Parietal lobe (tissue), 1 donor: ENCODE data around the gene STN1. TPM values are rescaled to one million over a fixed set of nuclear protein-coding genes. Genes with fewer than 3 reads are reported as not detected.

Experiments used
- total RNA-seq: library from RNA; depleted of rRNA; stranded (reverse); fragments of >200 nt; gene quantifications from one replicate; pipeline ENCODE4 v1.2.3, GENCODE V29; 2014

The STN1 gene
- total RNA-seq = 5.0 TPM

GRCh38 chr10:103918053-103918846 is at the start of gene STN1:
Gene STN1 (minus strand): TSS chr10:103918184. CDS start chr10:103917594, 590 bp downstream.

DNA sequence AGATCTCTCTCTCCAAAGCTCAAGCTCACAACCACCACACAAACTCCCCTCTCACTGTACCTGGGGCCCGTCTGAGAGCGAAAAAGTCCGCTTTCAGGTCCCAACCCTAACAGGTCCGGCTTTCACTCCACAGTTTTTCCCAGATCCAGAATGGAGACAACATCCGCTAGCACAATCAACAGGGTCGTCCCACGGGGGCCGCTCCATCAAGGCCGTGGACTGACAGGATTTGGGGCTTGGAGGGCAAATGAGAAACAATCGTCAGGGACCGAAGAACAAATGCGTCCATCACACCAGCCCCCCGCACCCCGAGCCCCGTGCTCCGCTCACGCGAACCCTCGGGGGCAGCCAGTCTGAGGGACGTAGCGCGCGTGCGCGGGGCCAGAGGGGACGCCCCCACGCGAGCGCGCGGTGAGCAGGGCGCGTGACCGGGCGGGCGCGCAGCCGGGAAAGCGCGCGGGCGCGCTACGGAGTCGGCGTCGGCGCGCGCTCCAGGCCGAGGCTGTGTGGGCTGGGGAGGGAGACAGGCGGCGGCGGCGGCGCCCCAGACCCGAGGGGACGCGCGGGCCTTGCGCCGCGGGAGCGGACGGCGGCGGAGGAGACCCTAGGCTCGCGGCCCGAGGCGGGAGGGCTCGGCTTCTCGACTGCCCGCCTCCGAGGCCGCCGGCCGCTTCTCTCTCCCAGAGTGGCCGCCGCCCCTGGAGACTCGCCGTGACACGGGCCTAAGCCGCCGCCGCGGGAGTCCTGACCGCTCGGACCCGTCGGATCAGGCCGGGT is 48.9 kb upstream of the STN1 start, which contains the start of gene SLK:
SLK (plus strand) TSS at position 470 of the 777 bp plus-strand sequence. CDS start 606 bp downstream, outside the sequence.

GRCh38 chr10:103855424-103855823 is 62.6 kb downstream of the STN1 start, which contains the start of gene SH3PXD2A:
Gene SH3PXD2A (minus strand): TSS chr10:103855576. CDS start chr10:103855266, 310 bp downstream.

Other genes starting within 250 kb of the STN1 start
- gene SH3PXD2A, start 62.6 kb downstream of the STN1 start, total RNA-seq = 18.5 TPM
- 50.7 TPM for gene SLK, start 49.0 kb upstream of the STN1 start, total RNA-seq
- gene COL17A1, start 167.7 kb upstream of the STN1 start, total RNA-seq = not detected
- 11.9 TPM for gene SFR1, start 204.0 kb upstream of the STN1 start, total RNA-seq